Hepatocyte (in vitro differentiated cells): ENCODE results near the gene PRPSAP2. TPM values are rescaled to one million over a fixed set of nuclear protein-coding genes. Genes with fewer than 3 reads are reported as not detected.

Source experiments
- DNase-seq: peaks from one replicate; pipeline ENCODE4 v3.0.0-alpha.2; 2016; ENCODE audit warnings: low spot score
- H2AFZ ChIP-seq: fragments of 200-600 bp; sonication (generic); 2 replicates; pipeline ENCODE4 v1.6.0; 2016; ENCODE audit warnings: antibody characterized with exemption, mild to moderate bottlenecking
- H3K27ac ChIP-seq: fragments of 200-600 bp; sonication (generic); 2 replicates; pipeline ENCODE4 v1.5.1; 2016; ENCODE audit warnings: mild to moderate bottlenecking
- H3K27me3 ChIP-seq: fragments of 200-600 bp; sonication (generic); 2 replicates; pipeline ENCODE4 v1.6.1; 2016
- H3K36me3 ChIP-seq: fragments of 200-600 bp; sonication (generic); replicated peaks from 2 replicates; pipeline ENCODE4 v1.5.1; 2016; ENCODE audit warnings: low read depth; ENCODE audit not compliant: insufficient read depth
- H3K4me1 ChIP-seq: fragments of 200-600 bp; sonication (generic); 2 replicates; pipeline ENCODE4 v1.5.1; 2016; ENCODE audit warnings: mild to moderate bottlenecking, moderate library complexity; ENCODE audit not compliant: insufficient read depth
- H3K4me2 ChIP-seq: fragments of 200-600 bp; sonication (generic); 2 replicates; pipeline ENCODE4 v1.6.0; 2016
- H3K4me3 ChIP-seq: fragments of 200-600 bp; sonication (generic); 2 replicates; pipeline ENCODE4 v1.5.1; 2016; ENCODE audit warnings: mild to moderate bottlenecking
- H3K79me2 ChIP-seq: fragments of 200-600 bp; sonication (generic); 2 replicates; pipeline ENCODE4 v1.6.0; 2017; ENCODE audit warnings: mild to moderate bottlenecking
- H3K9me2 ChIP-seq: fragments of 200-600 bp; sonication (generic); replicated peaks from 2 replicates; pipeline ENCODE4 v1.6.0; 2017; ENCODE audit warnings: mild to moderate bottlenecking; ENCODE audit not compliant: insufficient read depth
- H3K9me3 ChIP-seq: fragments of 200-600 bp; sonication (generic); 2 replicates; pipeline ENCODE4 v1.5.1; 2016; ENCODE audit warnings: low read depth, mild to moderate bottlenecking
- H4K20me1 ChIP-seq: fragments of 200-600 bp; sonication (generic); 2 replicates; pipeline ENCODE4 v1.6.0; 2016; ENCODE audit warnings: mild to moderate bottlenecking; ENCODE audit not compliant: insufficient read depth, poor library complexity, severe bottlenecking
- EZH2 ChIP-seq: fragments of 200-600 bp; sonication (generic); IDR thresholded peaks from 2 replicates; pipeline ENCODE4 v1.6.1; 2016; ENCODE audit warnings: antibody characterized with exemption, mild to moderate bottlenecking, borderline replicate concordance
- EZH2phosphoT487 ChIP-seq: fragments of 200-600 bp; sonication (generic); IDR thresholded peaks from one replicate; pipeline ENCODE4 v1.6.1; 2018; ENCODE audit warnings: antibody characterized with exemption, mild to moderate bottlenecking, low read depth, moderate library complexity; ENCODE audit not compliant: unreplicated experiment, severe bottlenecking
- WGBS: methylation state at CpG from one replicate; pipeline ENCODE4 v1.1.6; 2016; ENCODE audit warnings: low lambda C conversion rate; ENCODE audit errors: missing lambda C conversion rate; 5-methylcytosine and 5-hydroxymethylcytosine counted together
- polyA plus RNA-seq: library from polyadenylated mRNA; unstranded; fragments of >200 nt; fragmentation: Nextera tagmentation; extraction: Ambion mirVana; gene quantifications from 2 replicates; pipeline ENCODE4 v1.2.1, GENCODE V29; 2016
- total RNA-seq: library from RNA; depleted of rRNA; stranded (reverse); fragments of >200 nt; gene quantifications from 2 replicates; pipeline ENCODE4 v1.2.3, GENCODE V29; 2014
- TF ChIP-seq, protein P1 (sequence below): fragments of 200-600 bp; sonication (generic); IDR thresholded peaks from 2 replicates; pipeline ENCODE4 v1.5.1; 2016; ENCODE audit warnings: antibody characterized with exemption, mild to moderate bottlenecking; ENCODE audit not compliant: poor library complexity

Gene PRPSAP2
- total and polyA plus RNA-seq, 2 experiments from 2014 or later, result 25.0 to 55.7 TPM

DNA sequence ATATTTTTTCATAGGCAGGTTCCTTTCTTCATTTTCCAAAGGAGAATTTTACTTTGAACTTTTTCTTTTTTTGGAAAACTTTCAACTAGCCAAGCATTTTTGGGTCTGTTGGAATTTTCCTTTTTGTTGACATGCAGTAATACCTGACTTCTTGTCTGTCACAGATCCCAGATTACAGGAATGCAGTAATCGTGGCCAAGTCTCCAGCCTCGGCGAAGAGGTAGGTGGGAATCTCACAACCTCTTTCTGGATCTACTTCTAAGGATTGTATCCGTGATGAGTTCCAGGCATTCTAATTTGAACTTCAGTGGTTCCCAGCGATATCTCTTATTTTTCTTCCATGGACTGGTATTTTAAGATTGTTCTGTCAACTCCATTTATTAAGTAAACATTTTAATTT is 31.7 kb downstream of the PRPSAP2 start:
- no peak overlapping the region for H3K4me2 ChIP-seq
- no peaks in the 10 kb centered on the region for H3K27me3 ChIP-seq
- H3K9me3 ChIP-seq, result no peaks in the 10 kb centered on the region
- no peak overlapping the region for H3K27ac ChIP-seq
- H4K20me1 ChIP-seq, result no peaks in the 10 kb centered on the region
- no peak overlapping the region for H3K4me3 ChIP-seq
- 77% methylated on average over 5 of the region's 5 CpGs for WGBS
- H3K79me2 ChIP-seq, result no peaks in the 10 kb centered on the region
- H3K36me3 ChIP-seq, result no peaks in the 10 kb centered on the region
- H3K9me2 ChIP-seq, result no peaks in the 10 kb centered on the region
- no peaks in the 10 kb centered on the region for H3K4me1 ChIP-seq
- TF ChIP-seq EZH2phosphoT487 (no peak), EZH2 (no peak)
- TF ChIP-seq, protein P1, sequence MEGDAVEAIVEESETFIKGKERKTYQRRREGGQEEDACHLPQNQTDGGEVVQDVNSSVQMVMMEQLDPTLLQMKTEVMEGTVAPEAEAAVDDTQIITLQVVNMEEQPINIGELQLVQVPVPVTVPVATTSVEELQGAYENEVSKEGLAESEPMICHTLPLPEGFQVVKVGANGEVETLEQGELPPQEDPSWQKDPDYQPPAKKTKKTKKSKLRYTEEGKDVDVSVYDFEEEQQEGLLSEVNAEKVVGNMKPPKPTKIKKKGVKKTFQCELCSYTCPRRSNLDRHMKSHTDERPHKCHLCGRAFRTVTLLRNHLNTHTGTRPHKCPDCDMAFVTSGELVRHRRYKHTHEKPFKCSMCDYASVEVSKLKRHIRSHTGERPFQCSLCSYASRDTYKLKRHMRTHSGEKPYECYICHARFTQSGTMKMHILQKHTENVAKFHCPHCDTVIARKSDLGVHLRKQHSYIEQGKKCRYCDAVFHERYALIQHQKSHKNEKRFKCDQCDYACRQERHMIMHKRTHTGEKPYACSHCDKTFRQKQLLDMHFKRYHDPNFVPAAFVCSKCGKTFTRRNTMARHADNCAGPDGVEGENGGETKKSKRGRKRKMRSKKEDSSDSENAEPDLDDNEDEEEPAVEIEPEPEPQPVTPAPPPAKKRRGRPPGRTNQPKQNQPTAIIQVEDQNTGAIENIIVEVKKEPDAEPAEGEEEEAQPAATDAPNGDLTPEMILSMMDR, result no peak
- no peak for DNase-seq
- H2AFZ ChIP-seq, result no peak overlapping the region

- H3K4me1 ChIP-seq, result no peaks in the 10 kb centered on the region
- 90% methylated on average over 6 of the region's 6 CpGs for WGBS
- no peaks in the 10 kb centered on the region for H3K27me3 ChIP-seq
- H3K9me3 ChIP-seq, result no peaks in the 10 kb centered on the region
- H3K9me2 ChIP-seq, result no peaks in the 10 kb centered on the region
- no peak overlapping the region for H3K4me3 ChIP-seq
- H4K20me1 ChIP-seq, result no peaks in the 10 kb centered on the region
- H2AFZ ChIP-seq, result no peak overlapping the region
- no peak for TF ChIP-seq EZH2
- TF ChIP-seq, protein P1, result no peak
- no peak for TF ChIP-seq EZH2phosphoT487
- no peak for DNase-seq
- no peaks in the 10 kb centered on the region for H3K36me3 ChIP-seq
- H3K27ac ChIP-seq, result no peak overlapping the region
- H3K4me2 ChIP-seq, result no peak overlapping the region
- no peaks in the 10 kb centered on the region for H3K79me2 ChIP-seq
Observed at GRCh38 chr17:18891541-18891940, 33.6 kb downstream of the PRPSAP2 start.

DNA sequence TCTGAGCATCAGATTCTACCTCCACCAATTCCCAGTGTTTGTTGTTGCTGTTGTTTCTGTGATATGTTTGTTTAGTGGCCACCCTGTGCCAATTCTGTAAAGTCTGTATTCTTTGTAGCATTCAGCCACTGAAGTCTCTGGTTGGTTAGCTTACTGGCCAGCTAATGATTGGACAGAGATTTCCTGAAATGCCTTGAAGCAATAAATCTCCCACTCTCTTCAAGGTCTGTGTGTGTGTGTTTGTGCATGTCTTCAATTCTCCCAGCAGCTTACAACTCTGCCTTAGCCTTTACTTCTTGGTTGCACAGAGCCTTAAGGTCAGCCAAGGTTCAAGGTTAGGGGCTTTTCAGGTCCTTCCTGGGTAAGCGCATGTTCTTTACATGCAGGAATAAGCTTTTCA is 38.2 kb downstream of the PRPSAP2 start:
- Histone ChIP-seq H3K4me3 (no peak overlapping the region), H3K27me3 (no peaks in the 10 kb centered on the region), H3K36me3 (no peaks in the 10 kb centered on the region), H3K4me1 (no peaks in the 10 kb centered on the region), H2AFZ (no peak overlapping the region), H3K4me2 (no peak overlapping the region), H3K27ac (no peak overlapping the region), H3K9me2 (no peaks in the 10 kb centered on the region), H3K79me2 (peaks cover 17% of the 10 kb centered on the region), H4K20me1 (no peaks in the 10 kb centered on the region), H3K9me3 (no peaks in the 10 kb centered on the region)
- TF ChIP-seq EZH2phosphoT487 (no peak), EZH2 (no peak)
- TF ChIP-seq, protein P1, result no peak
- 100% methylated on average over 1 of the region's 1 CpG for WGBS
- peak; percentile 12 for DNase-seq

DNA sequence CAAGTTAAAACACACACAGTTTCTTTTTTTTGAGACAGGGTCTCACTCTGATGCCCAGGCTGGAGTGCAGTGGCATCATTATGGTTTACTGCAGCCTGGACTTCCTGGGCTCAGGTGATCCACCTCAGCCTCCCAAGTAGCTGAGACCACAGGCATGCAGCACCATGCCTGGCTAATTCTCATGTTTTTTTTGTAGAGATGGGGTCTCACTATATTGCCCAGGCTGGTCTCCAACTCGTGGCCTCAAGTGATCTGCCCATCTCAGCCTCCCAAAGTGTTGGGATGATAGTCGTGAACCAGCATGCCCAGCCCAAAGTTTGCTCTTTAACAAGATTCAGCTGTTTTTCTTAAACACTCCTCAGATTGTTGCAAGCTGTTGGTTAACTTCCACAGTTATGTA is 39.0 kb downstream of the PRPSAP2 start:
- Histone ChIP-seq H3K4me3 (no peak overlapping the region), H3K9me3 (no peaks in the 10 kb centered on the region), H3K27ac (no peak overlapping the region), H3K9me2 (no peaks in the 10 kb centered on the region), H4K20me1 (no peaks in the 10 kb centered on the region), H3K79me2 (peaks cover 22% of the 10 kb centered on the region), H2AFZ (no peak overlapping the region), H3K36me3 (no peaks in the 10 kb centered on the region), H3K27me3 (no peaks in the 10 kb centered on the region), H3K4me2 (no peak overlapping the region), H3K4me1 (no peaks in the 10 kb centered on the region)
- WGBS, result 95% methylated on average over 2 of the region's 2 CpGs
- DNase-seq, result no peak
- TF ChIP-seq, protein P1, result no peak
- TF ChIP-seq EZH2phosphoT487 (no peak), EZH2 (no peak)
